ENCODE measurements around the gene IGFBP7. TPM values are rescaled to one million over a fixed set of nuclear protein-coding genes. Genes with fewer than 3 reads are reported as not detected.

Gene IGFBP7
- total RNA-seq (288 TPM), polyA plus RNA-seq (1,554 TPM)

GRCh38 chr4:57109847-57110639 lies at the start of gene IGFBP7:
Gene IGFBP7 (minus strand): TSS chr4:57110385. CDS start chr4:57110351, 34 bp downstream.
- under 1% methylated on average over 101 of the region's 101 CpGs for WGBS
- peak within 1 kb of the TSS; percentile 96 for H3K27ac ChIP-seq (ENCODE audit: low read depth)
- peak within 1 kb of the TSS; percentile 71 for H3K4me3 ChIP-seq (ENCODE audit: low read depth, low read length)
- DNase-seq (ENCODE audit: extremely low spot score): no peak
- no peaks in the 10 kb centered on the region for H3K36me3 ChIP-seq (ENCODE audit: insufficient read depth)
- no peaks in the 10 kb centered on the region for H3K4me1 ChIP-seq (ENCODE audit: insufficient read depth)

- no peaks in the 10 kb centered on the region for H3K36me3 ChIP-seq (ENCODE audit: insufficient read depth)
- no peak overlapping the region for H3K4me3 ChIP-seq (ENCODE audit: low read depth, low read length)
- H3K27ac ChIP-seq (ENCODE audit: low read depth): no peak overlapping the region
- WGBS: 88% methylated on average over 1 of the region's 1 CpG
- no peak for DNase-seq (ENCODE audit: extremely low spot score)
- H3K4me1 ChIP-seq (ENCODE audit: insufficient read depth): no peaks in the 10 kb centered on the region
Measured at GRCh38 chr4:57159866-57160265, 49.7 kb upstream of the IGFBP7 start.

GRCh38 chr4:57158762-57159161 lies 48.6 kb upstream of the IGFBP7 start:
- 97% methylated on average over 1 of the region's 1 CpG for WGBS
- no peak overlapping the region for H3K27ac ChIP-seq (ENCODE audit: low read depth)
- H3K4me3 ChIP-seq (ENCODE audit: low read depth, low read length): no peak overlapping the region
- H3K36me3 ChIP-seq (ENCODE audit: insufficient read depth): no peaks in the 10 kb centered on the region
- no peaks in the 10 kb centered on the region for H3K4me1 ChIP-seq (ENCODE audit: insufficient read depth)
- DNase-seq (ENCODE audit: extremely low spot score): no peak

GRCh38 chr4:57158221-57158620 lies 48.0 kb upstream of the IGFBP7 start:
- no peak for DNase-seq (ENCODE audit: extremely low spot score)
- Histone ChIP-seq H3K27ac (ENCODE audit: low read depth) (no peak overlapping the region), H3K4me3 (ENCODE audit: low read depth, low read length) (no peak overlapping the region), H3K36me3 (ENCODE audit: insufficient read depth) (no peaks in the 10 kb centered on the region), H3K4me1 (ENCODE audit: insufficient read depth) (no peaks in the 10 kb centered on the region)
- 76% methylated on average over 2 of the region's 2 CpGs for WGBS

- no peaks in the 10 kb centered on the region for H3K36me3 ChIP-seq (ENCODE audit: insufficient read depth)
- DNase-seq (ENCODE audit: extremely low spot score): no peak
- no peak overlapping the region for H3K4me3 ChIP-seq (ENCODE audit: low read depth, low read length)
- H3K4me1 ChIP-seq (ENCODE audit: insufficient read depth): no peaks in the 10 kb centered on the region
- 83% methylated on average over 8 of the region's 8 CpGs for WGBS
- H3K27ac ChIP-seq (ENCODE audit: low read depth): no peak overlapping the region
Measured at GRCh38 chr4:57157596-57158137, 47.5 kb upstream of the IGFBP7 start.

- Histone ChIP-seq H3K36me3 (ENCODE audit: insufficient read depth) (no peaks in the 10 kb centered on the region), H3K27ac (ENCODE audit: low read depth) (no peak overlapping the region), H3K4me1 (ENCODE audit: insufficient read depth) (no peaks in the 10 kb centered on the region), H3K4me3 (ENCODE audit: low read depth, low read length) (no peak overlapping the region)
- 78% methylated on average over 7 of the region's 7 CpGs for WGBS
- DNase-seq (ENCODE audit: extremely low spot score): no peak
Measured at GRCh38 chr4:57156242-57156990, 46.2 kb upstream of the IGFBP7 start.

GRCh38 chr4:57154926-57155325 lies 44.7 kb upstream of the IGFBP7 start:
- H3K36me3 ChIP-seq (ENCODE audit: insufficient read depth): no peaks in the 10 kb centered on the region
- DNase-seq (ENCODE audit: extremely low spot score): no peak
- H3K4me1 ChIP-seq (ENCODE audit: insufficient read depth): no peaks in the 10 kb centered on the region
- WGBS: 92% methylated on average over 3 of the region's 3 CpGs
- H3K4me3 ChIP-seq (ENCODE audit: low read depth, low read length): no peak overlapping the region
- H3K27ac ChIP-seq (ENCODE audit: low read depth): no peak overlapping the region

GRCh38 chr4:57154191-57154590 lies 44.0 kb upstream of the IGFBP7 start:
- Histone ChIP-seq H3K4me1 (ENCODE audit: insufficient read depth) (no peaks in the 10 kb centered on the region), H3K27ac (ENCODE audit: low read depth) (no peak overlapping the region), H3K4me3 (ENCODE audit: low read depth, low read length) (no peak overlapping the region), H3K36me3 (ENCODE audit: insufficient read depth) (no peaks in the 10 kb centered on the region)
- DNase-seq (ENCODE audit: extremely low spot score): no peak
- WGBS: 60% methylated on average over 4 of the region's 4 CpGs

GRCh38 chr4:57153207-57153606 lies 43.0 kb upstream of the IGFBP7 start:
- WGBS: 93% methylated on average over 3 of the region's 3 CpGs
- no peak overlapping the region for H3K27ac ChIP-seq (ENCODE audit: low read depth)
- no peak overlapping the region for H3K4me3 ChIP-seq (ENCODE audit: low read depth, low read length)
- no peaks in the 10 kb centered on the region for H3K4me1 ChIP-seq (ENCODE audit: insufficient read depth)
- DNase-seq (ENCODE audit: extremely low spot score): no peak
- no peaks in the 10 kb centered on the region for H3K36me3 ChIP-seq (ENCODE audit: insufficient read depth)

- 75% methylated on average over 8 of the region's 8 CpGs for WGBS
- Histone ChIP-seq H3K4me1 (ENCODE audit: insufficient read depth) (no peaks in the 10 kb centered on the region), H3K27ac (ENCODE audit: low read depth) (no peak overlapping the region), H3K4me3 (ENCODE audit: low read depth, low read length) (no peak overlapping the region), H3K36me3 (ENCODE audit: insufficient read depth) (no peaks in the 10 kb centered on the region)
- DNase-seq (ENCODE audit: extremely low spot score): no peak
Measured at GRCh38 chr4:57151481-57151880, 41.3 kb upstream of the IGFBP7 start.

GRCh38 chr4:57149833-57150232 lies 39.6 kb upstream of the IGFBP7 start:
- Histone ChIP-seq H3K36me3 (ENCODE audit: insufficient read depth) (no peaks in the 10 kb centered on the region), H3K4me3 (ENCODE audit: low read depth, low read length) (no peak overlapping the region), H3K27ac (ENCODE audit: low read depth) (no peak overlapping the region), H3K4me1 (ENCODE audit: insufficient read depth) (no peaks in the 10 kb centered on the region)
- DNase-seq (ENCODE audit: extremely low spot score): no peak
- 85% methylated on average over 2 of the region's 2 CpGs for WGBS

- no peak for DNase-seq (ENCODE audit: extremely low spot score)
- Histone ChIP-seq H3K4me3 (ENCODE audit: low read depth, low read length) (no peak overlapping the region), H3K27ac (ENCODE audit: low read depth) (no peak overlapping the region), H3K4me1 (ENCODE audit: insufficient read depth) (no peaks in the 10 kb centered on the region), H3K36me3 (ENCODE audit: insufficient read depth) (no peaks in the 10 kb centered on the region)
- 77% methylated on average over 1 of the region's 1 CpG for WGBS
Measured at GRCh38 chr4:57148831-57149505, 38.8 kb upstream of the IGFBP7 start.

- no peak for DNase-seq (ENCODE audit: extremely low spot score)
- Histone ChIP-seq H3K4me1 (ENCODE audit: insufficient read depth) (no peaks in the 10 kb centered on the region), H3K27ac (ENCODE audit: low read depth) (no peak overlapping the region), H3K36me3 (ENCODE audit: insufficient read depth) (no peaks in the 10 kb centered on the region), H3K4me3 (ENCODE audit: low read depth, low read length) (no peak overlapping the region)
- 100% methylated on average over 1 of the region's 1 CpG for WGBS
Measured at GRCh38 chr4:57148177-57148576, 38.0 kb upstream of the IGFBP7 start.

Data from urinary bladder (tissue), 4 donors.